ENCODE data around the gene PIP5KL1.

- TF ChIP-seq CTCF (IDR thresholded peaks at IDR 0.05): no peak
- no peak for TF ChIP-seq POLR2A (IDR thresholded peaks at IDR 0.05)
Observed at GRCh38 chr9:127974769-127975261, 44.2 kb upstream of the PIP5KL1 start.
